HG03460 (cell line): Measurements from ENCODE around the gene KIAA0513.

Experiments
- ATAC-seq: cut with Tn5 transposase; IDR thresholded peaks from one replicate; pipeline ENCODE4 v1.9.1; 2021; ENCODE audit not compliant: unreplicated experiment

Gene KIAA0513

DNA sequence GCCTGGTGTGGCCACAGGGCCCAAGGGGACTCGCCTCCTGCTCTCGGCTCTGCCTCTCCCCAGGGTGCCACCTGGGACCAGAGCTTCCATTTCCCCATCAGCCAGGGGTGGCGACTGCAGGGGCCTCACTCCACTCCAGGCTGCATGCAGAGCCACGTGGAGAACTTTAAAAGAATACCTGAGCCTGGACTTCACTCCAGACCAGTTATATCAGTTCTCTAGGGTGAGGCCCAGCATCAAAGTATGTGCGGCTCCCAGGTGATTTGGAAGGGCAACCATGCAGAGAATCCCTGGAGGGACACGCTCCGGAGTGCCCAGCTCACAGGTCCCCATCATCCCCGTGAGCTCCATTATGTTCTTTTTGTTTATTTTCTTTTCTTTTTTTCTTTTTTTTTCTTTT is 39.8 kb downstream of the KIAA0513 start:
- no peak for ATAC-seq

DNA sequence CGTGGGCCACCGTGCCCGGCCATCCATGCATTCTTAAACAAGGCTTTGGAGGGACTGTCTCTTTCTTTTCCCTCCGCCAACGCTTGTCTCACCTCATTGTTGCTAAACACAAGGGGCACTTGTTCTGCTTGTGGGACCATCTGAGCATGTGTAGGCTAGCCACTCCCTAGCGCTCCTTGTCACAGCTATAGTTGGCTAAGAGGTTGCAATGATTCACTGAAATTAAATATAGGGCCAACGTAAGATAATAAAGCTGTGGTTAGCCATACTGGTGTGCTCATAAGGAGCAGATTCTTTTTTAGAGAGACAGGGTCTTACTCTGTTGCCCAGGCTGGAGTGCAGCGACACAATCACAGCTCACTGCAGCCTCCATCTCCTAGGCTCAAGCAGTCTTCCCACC is 41.2 kb downstream of the KIAA0513 start:
- no peak for ATAC-seq

- ATAC-seq, result no peak
Measured at GRCh38 chr16:85069171-85069570, 41.6 kb downstream of the KIAA0513 start.

GRCh38 chr16:85072076-85072860 is 44.7 kb downstream of the KIAA0513 start:
- no peak for ATAC-seq

- no peak for ATAC-seq
Measured at GRCh38 chr16:85072947-85073346, 45.4 kb downstream of the KIAA0513 start.

DNA sequence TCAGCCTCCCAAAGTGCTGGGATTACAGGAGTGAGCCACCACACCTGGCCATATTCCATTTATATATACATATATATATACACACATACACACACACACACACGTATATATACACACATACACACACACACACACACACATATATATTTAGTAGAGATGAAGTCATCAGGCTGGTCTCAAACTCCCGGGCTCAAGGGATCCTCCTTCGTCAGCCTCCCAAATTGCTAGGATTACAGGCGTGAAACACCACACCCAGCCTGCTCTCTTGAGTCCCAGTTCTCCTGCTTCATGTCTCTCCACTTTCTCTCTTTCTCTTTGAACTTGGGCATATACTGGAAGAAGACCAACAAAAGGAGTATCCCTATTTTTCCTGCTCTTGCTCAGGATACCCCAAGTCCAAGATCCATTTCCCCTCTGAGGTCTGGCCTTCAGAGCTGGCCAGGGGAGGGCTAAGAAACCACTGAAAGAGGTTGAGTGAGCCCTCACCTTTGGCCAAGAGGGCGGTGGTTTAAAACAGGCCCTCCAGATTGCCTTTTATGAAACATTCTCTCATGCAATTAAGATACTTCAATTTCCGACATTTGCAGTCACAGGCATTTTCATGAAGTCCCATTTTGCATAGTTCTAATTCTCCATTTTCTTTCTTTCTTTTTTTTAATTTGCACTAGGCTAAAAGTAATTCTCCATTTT is 46.8 kb downstream of the KIAA0513 start:
- ATAC-seq, result no peak

DNA sequence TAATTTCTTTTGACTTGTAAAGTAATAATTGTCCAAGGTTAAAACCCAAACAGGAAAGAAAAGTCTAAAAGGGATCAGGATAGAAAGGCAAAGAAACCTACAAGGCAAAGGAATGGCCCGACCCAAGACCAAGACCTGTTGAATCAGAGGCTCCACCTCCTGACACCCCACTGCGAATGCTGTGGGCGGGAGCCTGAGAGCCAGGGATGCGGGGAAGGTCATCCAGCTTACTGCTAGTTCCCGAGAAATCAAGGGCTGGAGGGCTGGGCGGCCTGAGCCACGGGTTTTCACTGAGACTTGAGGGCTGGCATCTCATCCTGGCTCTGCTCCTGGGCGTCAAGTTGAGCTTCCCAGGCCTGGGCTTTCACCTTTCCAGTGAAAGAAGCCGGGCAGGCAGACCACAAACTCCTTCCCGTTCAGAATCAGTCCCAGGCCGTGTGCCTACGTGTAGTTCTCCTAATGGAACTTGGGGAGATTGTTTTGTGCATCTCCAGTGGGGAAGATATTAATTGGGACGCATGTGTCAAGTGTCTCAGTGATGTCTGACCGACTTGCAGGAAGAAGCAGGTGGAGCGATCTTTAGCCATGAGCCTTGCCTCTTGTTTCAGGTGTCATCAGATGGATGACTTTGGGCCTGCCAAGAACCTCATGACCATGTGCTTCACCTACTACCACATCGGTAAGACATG is 47.8 kb downstream of the KIAA0513 start:
- no peak for ATAC-seq

- no peak for ATAC-seq
Measured at GRCh38 chr16:85077039-85077438, 49.4 kb downstream of the KIAA0513 start.

DNA sequence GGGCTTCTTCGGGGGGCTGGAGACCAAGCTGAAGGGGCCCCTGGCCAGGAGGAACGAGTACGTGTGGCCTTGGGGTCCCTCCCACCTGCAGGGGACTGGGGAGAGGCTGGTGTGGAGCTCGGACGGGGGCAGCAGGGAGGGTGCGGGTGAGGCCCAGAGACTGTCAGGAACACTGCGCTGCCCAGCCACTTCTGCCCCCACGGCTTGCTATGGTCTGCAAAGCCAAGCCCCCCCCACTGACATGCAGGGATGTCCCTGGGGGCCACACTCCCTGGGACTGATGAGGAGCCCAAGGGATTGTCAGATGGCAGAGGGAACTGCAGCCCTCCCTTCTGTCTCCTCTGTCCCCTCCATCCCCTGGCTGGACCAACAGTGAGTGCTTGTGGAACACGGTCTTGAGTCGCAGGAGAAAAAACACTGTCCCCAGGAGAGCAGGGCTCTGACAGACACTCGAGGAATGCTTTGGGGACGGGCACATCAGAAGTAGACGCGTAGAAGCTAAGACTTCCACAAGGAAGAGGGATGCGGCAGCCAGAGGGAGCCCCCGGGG is 50.1 kb downstream of the KIAA0513 start:
- ATAC-seq, result no peak

DNA sequence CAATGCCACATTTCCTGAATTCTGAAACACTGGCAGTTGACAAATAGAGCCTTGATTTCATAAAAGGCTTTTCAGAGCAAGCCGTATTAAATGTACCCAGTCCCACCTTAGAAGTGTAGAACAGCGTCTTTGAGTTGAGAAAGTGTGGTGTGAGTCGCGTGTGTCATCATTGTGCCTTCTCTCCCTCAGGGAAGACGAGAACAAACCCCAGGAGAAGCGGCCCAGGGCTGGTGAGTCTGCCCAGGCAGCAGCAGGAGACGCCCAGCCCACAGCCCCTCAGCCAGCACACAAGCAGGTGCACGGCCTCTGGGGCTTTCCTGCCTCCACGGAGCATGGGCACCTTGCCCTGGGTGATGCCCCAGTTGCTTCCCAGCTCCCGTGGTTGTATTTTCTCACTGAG is 50.6 kb downstream of the KIAA0513 start:
- ATAC-seq, result no peak

DNA sequence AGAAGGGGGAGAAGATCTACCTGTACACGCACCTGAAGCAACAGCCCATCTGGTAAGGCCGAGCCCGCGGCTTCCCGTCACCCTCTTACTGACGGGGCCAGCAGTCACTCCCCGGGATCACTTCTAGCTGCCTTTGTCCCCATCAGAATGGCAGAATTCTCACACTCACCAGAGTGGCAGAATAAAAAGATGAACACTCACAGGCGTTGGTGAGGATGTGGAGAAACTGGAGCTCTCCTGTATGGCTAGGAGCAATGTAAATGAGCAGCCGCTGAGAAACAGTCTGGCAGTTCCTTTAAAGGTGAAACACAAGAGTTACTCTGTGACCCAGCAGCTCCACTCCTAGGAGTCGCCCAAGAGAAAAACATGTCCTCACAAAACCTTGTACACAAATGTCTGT is 51.4 kb downstream of the KIAA0513 start:
- ATAC-seq, result no peak

DNA sequence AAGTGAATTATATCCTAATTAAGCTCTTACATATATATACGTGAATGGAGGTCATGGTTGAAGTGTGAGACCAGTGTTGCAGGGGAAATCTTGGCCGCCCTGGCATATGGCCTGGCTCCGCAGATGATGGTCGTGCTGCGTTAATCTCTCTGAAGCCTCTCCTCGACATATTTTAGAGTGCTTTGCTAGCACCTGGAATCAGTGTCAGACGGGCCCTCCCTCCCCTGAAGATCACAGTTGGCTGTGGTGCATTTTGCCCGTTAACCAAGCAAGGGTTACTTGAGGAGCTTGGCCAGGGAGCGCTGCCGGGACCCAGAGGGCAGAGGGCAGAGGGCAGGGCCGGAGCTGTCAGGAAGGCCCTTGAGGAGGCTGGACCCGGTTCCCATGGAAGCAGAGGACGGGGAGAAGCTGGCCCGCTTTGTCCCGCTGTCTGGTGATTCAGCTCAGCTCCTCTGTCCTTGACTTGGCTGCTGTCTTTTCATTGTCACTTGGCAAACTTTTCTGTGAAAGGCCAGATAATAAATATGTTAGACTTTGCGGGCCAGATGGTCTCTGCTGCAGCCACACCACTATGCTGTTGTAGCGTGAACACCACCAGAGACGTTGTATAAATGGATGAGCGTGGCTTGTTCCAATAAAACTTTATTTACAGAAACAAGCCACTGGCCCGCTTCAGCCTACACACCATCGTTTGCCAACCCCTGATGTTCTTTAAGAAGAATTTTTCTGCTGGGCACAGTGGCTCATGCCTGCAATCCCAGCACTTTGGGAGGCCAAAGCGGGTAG is 52.4 kb downstream of the KIAA0513 start:
- no peak for ATAC-seq

- ATAC-seq, result no peak
Measured at GRCh38 chr16:85081038-85081437, 53.4 kb downstream of the KIAA0513 start.

DNA sequence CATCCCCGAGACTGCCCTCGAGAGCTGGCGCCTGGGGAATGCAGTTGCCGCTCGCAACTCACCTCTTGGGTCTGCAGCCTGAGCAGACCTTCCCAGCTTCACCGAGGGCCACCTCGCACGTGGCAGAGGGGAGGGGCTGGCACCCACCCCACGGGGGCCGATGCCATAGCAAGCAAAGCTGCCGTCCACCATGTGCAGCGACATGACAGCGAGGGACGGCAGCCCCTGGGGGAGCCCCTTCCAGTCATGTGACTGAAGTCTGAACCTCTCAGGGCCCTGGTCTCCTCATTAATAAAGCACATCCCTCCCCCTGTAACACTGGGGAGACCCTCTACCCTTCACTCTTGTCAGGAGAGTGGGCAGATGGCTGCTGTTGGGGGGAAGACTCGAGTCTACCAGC is 54.2 kb downstream of the KIAA0513 start:
- ATAC-seq, result no peak

DNA sequence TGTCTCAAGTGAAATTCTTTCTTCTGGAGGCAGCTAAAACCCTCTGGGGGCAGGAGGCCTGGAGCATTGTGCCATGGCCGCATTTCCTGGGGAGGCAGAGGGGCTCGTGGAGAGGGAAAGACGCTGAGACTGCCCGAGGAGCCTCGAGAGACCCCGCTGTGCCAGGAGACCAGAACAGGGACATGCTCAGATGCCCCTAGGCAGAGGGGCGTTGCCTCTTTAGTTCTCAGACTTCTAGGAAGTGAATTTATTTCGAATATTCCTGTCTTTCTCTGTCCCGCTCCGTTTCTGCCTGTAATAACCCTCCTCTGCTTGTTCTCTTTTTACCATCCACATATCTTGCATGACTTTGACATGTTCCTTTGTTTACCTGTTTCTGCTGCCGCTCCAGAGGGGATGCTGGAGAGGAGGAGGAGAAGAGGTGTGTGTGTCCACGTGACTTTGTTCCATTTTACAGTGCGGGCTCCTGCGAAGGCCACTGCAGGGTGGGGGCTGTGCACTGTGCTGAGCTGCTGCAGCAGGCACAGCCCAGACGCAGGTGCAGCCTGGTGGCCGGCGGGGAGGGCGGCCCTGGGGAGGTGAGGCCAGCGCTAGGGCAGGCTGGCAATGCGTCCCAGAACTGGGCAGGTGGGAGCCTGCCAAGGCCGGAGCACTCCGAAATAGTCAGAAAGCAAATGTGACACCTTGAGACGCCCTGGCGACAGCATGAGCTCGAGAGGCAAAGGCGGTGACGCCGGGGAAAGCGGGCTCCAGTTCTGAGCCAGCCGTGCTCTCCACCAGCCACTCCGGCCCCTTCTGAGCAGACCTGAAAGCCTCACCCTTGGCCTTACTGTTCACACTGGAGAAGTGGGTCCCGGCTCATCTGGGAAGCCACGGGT is 54.8 kb downstream of the KIAA0513 start:
- no peak for ATAC-seq

DNA sequence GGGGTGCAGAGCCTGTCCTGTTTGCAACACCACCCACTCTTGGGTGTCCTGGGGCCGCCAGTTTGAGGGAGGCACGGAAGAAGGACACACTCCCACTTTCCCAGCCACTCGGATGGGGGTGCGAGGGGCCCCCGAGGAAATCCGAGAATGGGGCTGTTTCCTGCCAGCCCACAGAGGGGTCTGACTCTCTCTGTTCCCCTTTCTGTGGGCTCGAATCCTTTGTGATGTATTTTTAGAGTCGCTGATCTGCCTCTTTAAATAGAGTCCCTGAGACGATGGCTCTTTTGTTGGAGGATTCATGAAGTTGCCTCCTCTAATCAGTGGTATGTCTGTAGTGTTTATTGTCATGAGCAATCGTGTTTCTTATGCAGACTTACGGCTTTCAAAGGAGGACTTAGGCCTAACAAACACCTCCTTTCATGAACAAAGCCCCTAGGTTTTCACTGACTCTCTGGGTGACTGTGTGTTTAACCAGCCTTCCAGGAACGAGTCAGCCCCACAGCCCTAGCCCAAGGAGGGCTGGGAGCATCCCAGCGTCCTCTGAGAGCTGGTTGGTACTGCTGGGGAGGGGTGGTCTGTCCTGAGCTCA is 55.5 kb downstream of the KIAA0513 start:
- no peak for ATAC-seq

GRCh38 chr16:85084841-85085510 is 57.4 kb downstream of the KIAA0513 start:
- ATAC-seq, result no peak

DNA sequence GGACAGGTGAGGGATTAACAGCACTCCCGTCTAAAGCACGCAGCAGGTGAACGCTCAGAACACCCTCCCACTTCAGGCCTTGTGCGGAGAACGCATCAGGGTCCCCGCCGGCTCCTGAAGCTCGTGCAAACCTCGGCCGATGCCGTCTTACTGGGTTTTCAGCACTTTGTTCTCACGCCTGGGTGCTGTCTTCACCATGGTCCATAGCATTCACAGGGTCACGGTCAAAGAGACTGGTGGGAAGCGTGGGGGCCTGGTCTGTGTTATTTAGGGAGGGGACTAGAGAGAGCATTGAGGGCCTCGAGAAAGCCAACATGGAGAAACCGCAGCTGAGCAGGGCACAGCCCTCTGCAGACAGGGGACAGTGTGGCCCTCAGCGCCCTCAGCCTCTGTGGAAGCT is 58.1 kb downstream of the KIAA0513 start:
- no peak for ATAC-seq
